Measurements from ENCODE around the gene NECTIN4. TPM values are rescaled to one million over a fixed set of nuclear protein-coding genes. Genes with fewer than 3 reads are reported as not detected.
"Not testable (repeated sequence)": the region's sequence is repeated elsewhere in the genome, so short reads cannot be mapped to it uniquely, and the experiment has no call there.

The NECTIN4 gene
- polyA plus RNA-seq, 1 donor from 2014 or later = not detected

- peak within 1 kb of the TSS; percentile 94 to 100 (median 97) for H3K27ac Mint-ChIP-seq
- H3K4me3 Mint-ChIP-seq = peak within 1 kb of the TSS; percentile 92 to 100 (median 98)
- peaks cover 15% of the 10 kb centered on the region for H3K36me3 Mint-ChIP-seq
- no peaks in the 10 kb centered on the region for H3K27me3 Mint-ChIP-seq
- peaks cover 24 to 45% (median 43%) of the 10 kb centered on the region in 3 donors for H3K4me1 Mint-ChIP-seq
- H3K9me3 Mint-ChIP-seq = no peaks in the 10 kb centered on the region
These were observed 43.4 kb downstream of the NECTIN4 start, which contains the start of gene USF1 for GRCh38 chr1:161045736-161046604. USF1 (minus strand) TSS chr1:161045977; CDS start chr1:161043275, 2,702 bp downstream.

DNA sequence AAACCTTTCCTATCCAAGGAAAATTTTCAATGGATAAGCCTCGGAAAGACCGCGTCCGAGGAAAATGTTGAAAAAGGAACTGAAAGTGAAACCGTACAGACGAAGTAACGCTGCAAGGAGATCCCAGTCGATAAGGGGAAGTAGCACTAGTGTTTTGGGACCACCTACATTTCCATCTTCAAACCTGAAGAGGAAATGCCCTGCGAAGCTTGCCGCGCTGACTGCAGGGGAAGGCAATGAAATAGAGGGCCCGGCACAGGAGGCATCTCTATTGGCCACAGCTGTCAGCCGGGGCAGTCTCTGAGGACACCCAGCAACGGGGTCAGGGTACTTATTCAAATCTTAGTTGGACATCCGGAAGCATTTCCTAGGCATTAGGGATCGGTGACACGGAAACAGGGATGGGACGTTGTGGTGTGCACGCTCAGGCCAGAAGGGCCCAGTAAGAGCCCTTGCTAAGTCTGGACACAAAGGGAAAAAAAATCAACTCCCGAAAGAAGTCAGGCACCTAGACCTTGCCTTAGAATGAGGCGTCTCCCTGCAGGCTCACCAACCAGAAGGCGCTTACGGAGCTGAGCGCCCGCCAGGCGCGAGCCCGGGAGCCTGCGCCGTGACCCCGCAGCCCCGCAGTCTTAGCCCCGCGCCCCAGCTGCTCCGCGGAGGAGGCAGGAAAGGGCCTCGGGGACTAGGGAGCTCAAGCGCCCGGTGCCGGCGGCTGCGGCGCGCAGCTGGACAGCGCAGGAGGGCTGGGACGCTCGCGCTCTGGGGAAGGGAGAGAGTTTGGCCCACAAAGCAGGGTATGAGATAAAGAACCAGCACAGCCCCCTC is 44.2 kb downstream of the NECTIN4 start:
- Mint-ChIP-seq H3K9me3 (no peaks in the 10 kb centered on the region), H3K27ac (peak overlapping the region; percentile 94 to 100 (median 97)), H3K36me3 (peaks cover 15% of the 10 kb centered on the region), H3K4me3 (peak overlapping the region; percentile 92 to 100 (median 98)), H3K27me3 (no peaks in the 10 kb centered on the region), H3K4me1 (peaks cover 24 to 45% (median 43%) of the 10 kb centered on the region in 3 donors)

GRCh38 chr1:161044535-161044907 is 44.8 kb downstream of the NECTIN4 start:
- Mint-ChIP-seq H3K4me3 (peak overlapping the region; percentile 92 to 100 (median 98)), H3K36me3 (peaks cover 11% of the 10 kb centered on the region)

GRCh38 chr1:161039546-161039945 is 49.8 kb downstream of the NECTIN4 start:
- peak overlapping the region in 3 of 4 donors; percentile 75 to 85 (median 77) for H3K4me3 Mint-ChIP-seq
- H3K4me1 Mint-ChIP-seq = peaks cover 20 to 35% (median 30%) of the 10 kb centered on the region in 3 donors
- no peaks in the 10 kb centered on the region for H3K27me3 Mint-ChIP-seq
- peaks cover 2% of the 10 kb centered on the region for H3K36me3 Mint-ChIP-seq
- no peaks in the 10 kb centered on the region for H3K9me3 Mint-ChIP-seq
- H3K27ac Mint-ChIP-seq = peak overlapping the region; percentile 76 to 91 (median 90)

More at GRCh38 chr1:161044535-161044907, 44.8 kb downstream of the NECTIN4 start:
- Mint-ChIP-seq H3K4me1 (peaks cover 24 to 45% (median 43%) of the 10 kb centered on the region in 3 donors), H3K27me3 (no peaks in the 10 kb centered on the region), H3K9me3 (no peaks in the 10 kb centered on the region), H3K27ac (peak overlapping the region; percentile 94 to 100 (median 97))

DNA sequence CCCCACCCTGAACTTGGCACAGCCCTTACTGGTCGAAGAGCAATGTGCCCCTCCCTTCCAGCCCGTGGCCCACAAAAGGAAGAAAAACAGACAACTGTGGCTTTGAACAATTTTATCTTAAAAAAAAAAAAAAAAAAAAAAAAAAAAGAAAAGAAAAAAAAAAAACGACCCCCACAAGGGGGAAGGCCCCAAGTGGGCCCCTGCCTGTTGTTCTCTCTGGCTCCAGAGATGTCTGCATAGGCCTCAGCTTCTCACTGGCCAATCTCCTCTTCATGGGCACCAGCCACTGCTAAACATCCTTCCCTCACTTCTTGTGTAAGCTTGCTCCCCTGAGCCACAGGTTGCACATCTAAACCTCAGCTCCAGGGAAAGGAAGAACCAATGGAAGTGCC is 50.2 kb downstream of the NECTIN4 start:
- Mint-ChIP-seq H3K27me3 (no peaks in the 10 kb centered on the region), H3K9me3 (no peaks in the 10 kb centered on the region), H3K36me3 (peaks cover 2% of the 10 kb centered on the region), H3K27ac (peak overlapping the region; percentile 76 to 98 (median 90)), H3K4me1 (peaks cover 16 to 31% (median 29%) of the 10 kb centered on the region in 3 donors), H3K4me3 (peak overlapping the region; percentile 85 to 98 (median 92))

DNA sequence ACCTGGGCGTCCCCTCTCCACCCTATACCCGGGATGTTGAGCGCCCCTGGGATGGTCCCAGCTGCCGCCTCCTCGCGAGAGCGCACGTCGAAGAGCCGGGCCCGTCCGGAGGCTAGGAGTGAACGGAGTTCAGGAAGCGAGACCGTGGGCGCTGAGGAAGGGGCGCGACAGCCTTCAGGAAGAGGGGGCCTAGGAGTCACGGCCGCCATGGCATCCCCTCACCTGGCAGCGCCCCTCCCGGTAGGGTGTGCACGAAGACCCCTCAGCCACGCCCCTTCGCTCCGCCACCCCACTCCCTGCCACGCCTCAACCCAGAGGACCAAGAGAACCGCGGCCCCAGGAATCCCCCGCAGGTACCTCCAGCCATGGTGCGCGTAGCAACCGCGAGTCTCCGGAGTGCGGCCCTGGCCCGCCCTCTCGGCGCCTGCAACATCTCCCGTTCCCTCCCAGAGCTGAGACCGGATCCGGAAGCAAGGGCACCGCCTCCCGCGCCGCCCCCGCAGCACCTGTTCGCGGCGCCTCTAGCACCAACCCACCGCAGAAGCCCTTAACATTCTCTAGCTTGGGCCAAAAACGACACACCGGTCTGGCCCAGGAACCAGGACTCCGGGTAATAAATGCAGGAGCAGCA is 50.7 kb downstream of the NECTIN4 start, which contains the start of gene TSTD1:
Gene TSTD1 (minus strand): TSS at position 442 of the 631 bp plus-strand sequence. CDS start 75 bp downstream, at position 367.
- H3K9me3 Mint-ChIP-seq = no peaks in the 10 kb centered on the region

DNA sequence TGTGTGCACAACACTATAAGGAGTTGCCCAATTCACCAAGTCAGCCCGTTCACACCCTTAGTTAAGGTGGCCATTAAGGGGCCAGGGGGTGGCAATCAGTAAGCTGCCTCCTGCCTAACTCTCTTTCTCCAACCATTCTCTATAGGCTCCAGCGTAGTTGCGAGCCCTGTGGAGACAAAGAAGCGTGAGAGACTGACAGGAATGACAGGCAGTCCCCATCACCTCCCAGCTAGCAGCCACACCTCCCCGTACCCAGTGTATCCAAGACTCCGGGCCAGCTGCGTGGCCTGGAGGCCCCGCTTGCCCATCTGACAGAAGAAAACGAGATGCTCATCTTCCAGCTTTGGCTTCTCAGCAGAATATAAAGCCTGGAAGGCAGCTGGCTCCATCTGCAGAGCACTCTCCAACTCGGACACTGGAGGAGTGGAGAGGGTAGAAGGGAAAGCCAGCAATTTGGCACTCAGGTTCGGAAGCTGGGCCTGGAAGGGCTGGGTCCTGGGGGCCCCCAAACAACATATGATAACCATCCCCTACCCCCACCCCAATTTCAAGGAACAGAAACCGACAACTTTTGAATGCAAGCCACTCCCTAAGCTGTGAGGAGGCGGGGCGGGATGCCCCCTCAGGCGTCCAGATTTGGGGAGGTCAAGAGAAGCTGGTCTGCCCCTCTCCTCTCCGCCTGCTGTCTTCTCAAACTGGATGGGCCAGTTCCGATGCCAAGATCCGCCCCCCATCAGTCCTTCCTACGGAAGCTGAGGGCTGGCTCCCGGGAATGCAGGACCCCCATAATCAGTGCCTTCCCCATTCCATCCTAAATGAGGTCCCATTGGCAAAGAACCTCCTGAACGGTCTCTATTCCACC is 51.5 kb downstream of the NECTIN4 start:
- Mint-ChIP-seq H3K4me3 (peak overlapping the region; percentile 85 to 98 (median 92)), H3K9me3 (no peaks in the 10 kb centered on the region), H3K36me3 (peaks cover 2% of the 10 kb centered on the region), H3K27ac (peak overlapping the region; percentile 81 to 98 (median 90)), H3K4me1 (peaks cover 18 to 26% (median 20%) of the 10 kb centered on the region in 3 donors), H3K27me3 (no peaks in the 10 kb centered on the region)

More for the DNA sequence above, 50.7 kb downstream of the NECTIN4 start, which contains the start of gene TSTD1:
- Mint-ChIP-seq H3K4me3 (peak within 1 kb of the TSS; percentile 85 to 98 (median 92)), H3K27me3 (no peaks in the 10 kb centered on the region), H3K36me3 (peaks cover 2% of the 10 kb centered on the region), H3K27ac (peak within 1 kb of the TSS; percentile 81 to 98 (median 90)), H3K4me1 (peaks cover 16 to 30% (median 26%) of the 10 kb centered on the region in 3 donors)

- no peaks in the 10 kb centered on the region for H3K27me3 Mint-ChIP-seq
- no peak overlapping the region for H3K27ac Mint-ChIP-seq
- no peaks in the 10 kb centered on the region for H3K9me3 Mint-ChIP-seq
- no peak overlapping the region for H3K4me3 Mint-ChIP-seq
- peaks cover 9 to 18% (median 14%) of the 10 kb centered on the region in 3 donors for H3K4me1 Mint-ChIP-seq
- peaks cover 2% of the 10 kb centered on the region for H3K36me3 Mint-ChIP-seq
These were observed 55.6 kb downstream of the NECTIN4 start for GRCh38 chr1:161033751-161034150.

GRCh38 chr1:161032409-161032808 is 56.9 kb downstream of the NECTIN4 start:
- peak overlapping the region in 1 of 4 donors; percentile 21 for H3K4me3 Mint-ChIP-seq
- peak overlapping the region in 1 of 3 donors; percentile 12 for H3K27ac Mint-ChIP-seq
- peaks cover 2% of the 10 kb centered on the region for H3K36me3 Mint-ChIP-seq
- no peaks in the 10 kb centered on the region for H3K27me3 Mint-ChIP-seq
- no peaks in the 10 kb centered on the region for H3K9me3 Mint-ChIP-seq
- H3K4me1 Mint-ChIP-seq = peaks cover 4 to 13% (median 7%) of the 10 kb centered on the region in 3 donors

DNA sequence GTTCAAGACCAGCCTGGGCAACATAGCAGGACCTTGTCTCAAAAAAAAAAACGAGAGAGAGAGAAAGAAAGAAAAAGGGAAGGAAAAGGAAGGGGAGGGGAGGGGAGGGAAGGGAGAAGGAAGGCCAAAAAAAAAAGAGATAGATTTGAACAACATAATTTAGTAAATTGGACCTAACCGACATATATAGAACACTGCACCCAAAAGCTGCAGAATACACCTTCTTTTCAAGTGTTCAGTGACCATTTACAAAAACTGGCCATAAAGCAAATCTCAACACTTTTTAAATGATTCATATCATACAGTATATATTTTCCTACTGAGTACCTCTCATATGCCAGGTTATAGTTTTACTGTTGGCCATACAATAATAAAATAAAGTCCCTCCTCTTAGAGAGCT is 57.5 kb downstream of the NECTIN4 start:
- Mint-ChIP-seq H3K9me3 (peaks cover 0 to 4% (median 0%) of the 10 kb centered on the region in 3 donors), H3K36me3 (peaks cover 2% of the 10 kb centered on the region), H3K4me3 (peak overlapping the region in 1 of 4 donors; percentile 68), H3K27me3 (no peaks in the 10 kb centered on the region), H3K27ac (no peak overlapping the region), H3K4me1 (peaks cover 5 to 14% (median 6%) of the 10 kb centered on the region in 3 donors)

DNA sequence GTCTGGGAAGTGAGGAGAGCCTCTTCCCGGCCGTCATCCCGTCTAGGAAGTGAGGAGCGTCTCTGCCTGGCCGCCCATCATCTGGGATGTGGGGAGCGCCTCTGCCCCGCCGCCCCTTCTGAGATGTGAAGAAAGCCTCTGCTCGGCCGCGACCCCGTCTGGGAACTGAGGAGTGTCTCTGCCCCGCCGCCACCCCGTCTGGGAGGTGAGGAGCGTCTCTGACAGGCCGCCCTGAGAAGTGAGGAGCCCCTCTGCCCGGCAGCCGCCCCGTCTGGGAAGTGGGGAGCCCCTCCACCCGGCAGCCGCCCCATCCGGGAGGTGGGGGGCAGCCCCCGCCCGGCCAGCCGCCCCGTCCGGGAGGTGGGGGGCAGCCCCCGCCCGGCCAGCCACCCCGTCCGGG is 59.9 kb downstream of the NECTIN4 start:
- H3K27me3 Mint-ChIP-seq, H3K9me3 Mint-ChIP-seq, H3K27ac Mint-ChIP-seq, H3K36me3 Mint-ChIP-seq, H3K4me3 Mint-ChIP-seq: not testable (repeated sequence)
- peaks cover 5 to 16% (median 7%) of the 10 kb centered on the region in 3 donors for H3K4me1 Mint-ChIP-seq

DNA sequence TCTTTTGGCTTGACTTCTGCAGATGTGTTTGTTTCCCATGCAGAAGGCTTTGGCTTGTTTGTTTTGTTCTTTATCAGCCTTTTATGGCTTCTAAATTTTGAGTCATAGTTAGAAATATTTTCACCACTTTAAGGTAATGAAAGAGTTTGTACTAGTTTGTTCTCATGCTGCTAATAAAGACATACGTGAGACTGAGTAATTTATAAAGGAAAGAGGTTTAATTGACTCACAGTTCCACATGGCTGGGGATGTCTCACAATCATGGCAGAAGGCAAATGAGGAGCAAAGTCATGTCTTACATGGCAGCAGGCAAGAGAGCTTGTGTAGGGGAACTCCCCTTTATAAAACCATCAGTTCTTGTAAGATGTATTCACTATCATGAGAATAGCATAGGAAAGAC is 62.4 kb downstream of the NECTIN4 start:
- not testable (repeated sequence) for H3K36me3 Mint-ChIP-seq, H3K27ac Mint-ChIP-seq

DNA sequence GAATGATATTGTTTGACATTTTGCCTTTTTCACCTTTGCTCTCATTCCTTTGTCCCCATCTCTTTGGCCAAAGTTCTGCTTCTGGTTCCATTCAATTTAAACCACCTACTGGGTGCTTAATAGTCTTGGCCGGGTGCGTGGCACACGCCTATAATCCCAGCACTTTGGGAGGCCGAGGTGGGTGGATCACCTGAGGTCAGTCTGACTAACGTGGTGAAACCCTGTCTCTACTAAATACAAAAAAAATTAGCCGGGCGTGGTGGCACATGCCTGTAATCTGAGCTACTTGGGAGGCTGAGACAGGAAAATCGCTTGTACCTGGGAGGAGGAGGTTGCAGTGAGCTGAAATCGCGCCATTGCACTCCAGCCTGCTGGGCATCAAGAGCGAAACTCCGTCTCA is 66.9 kb downstream of the NECTIN4 start:
- peak overlapping the region in 2 of 3 donors; percentile 53 to 92 for H3K27ac Mint-ChIP-seq

More for the DNA sequence above, 62.4 kb downstream of the NECTIN4 start:
- H3K9me3 Mint-ChIP-seq, H3K27me3 Mint-ChIP-seq, H3K4me3 Mint-ChIP-seq: not testable (repeated sequence)
- peaks cover 0 to 10% (median 7%) of the 10 kb centered on the region in 3 donors for H3K4me1 Mint-ChIP-seq

More for the DNA sequence above, 66.9 kb downstream of the NECTIN4 start:
- not testable (repeated sequence) for H3K9me3 Mint-ChIP-seq, H3K36me3 Mint-ChIP-seq, H3K27me3 Mint-ChIP-seq
- Mint-ChIP-seq H3K4me1 (peaks cover 16 to 22% (median 19%) of the 10 kb centered on the region in 3 donors), H3K4me3 (peak overlapping the region in 3 of 4 donors; percentile 67 to 91 (median 79))
